K562 (cell line): ENCODE measurements around the gene BEND6. TPM values are rescaled to one million over a fixed set of nuclear protein-coding genes. Genes with fewer than 3 reads are reported as not detected.

Experiments used
- ATAC-seq: fragments of 200-7000 bp; cut with Tn5 transposase; 3 replicates; pipeline ENCODE4 v1.9.1; 2020; ENCODE audit warnings: moderate library complexity
- BruUV-seq: library from RNA; stranded (reverse); fragments of 400-500 nt; replicated peaks from 2 replicates; lab custom pipeline; 2021; lab: Mats Ljungman, UMichigan
- CTCF ChIA-PET: fragments of 300-600 bp; formaldehyde crosslinking; extraction: SDS; loops from one replicate; lab custom pipeline; 2021; ENCODE audit warnings: low intra/inter-chr PET ratio; lab: Yijun Ruan, JAX
- POLR2A ChIA-PET: fragments of 300-600, 350-650 bp; sonication (Branson Sonifier 250); formaldehyde crosslinking; extraction: SDS; loops from one replicate; lab custom pipeline; 2021; ENCODE audit warnings: antibody characterized with exemption, inconsistent platforms; lab: Yijun Ruan, JAX
- DNase-seq, 4 experiments: peaks; one replicate each; pipeline versions ENCODE4 v3.0.0 to v3.0.0-alpha.2; 2011 to 2018; ENCODE audit warnings: low spot score in 3 of 4, mixed read lengths in 3 of 4; ENCODE audit errors: extremely low read depth in 1 of 4
- FAIRE-seq: peaks from 2 replicates; lab custom pipeline; 2011; peaks lifted over from hg19 to GRCh38; lab: Jason Lieb, UNC
- H2AFZ ChIP-seq: 2 replicates; pipeline ENCODE4 v1.6.0; 2011; ENCODE audit warnings: low read depth, low read length, control low read depth, inconsistent platforms
- H3K27ac ChIP-seq: fragments of 200-600 bp; 3 replicates; pipeline ENCODE4 v1.8.0; 2011; ENCODE audit warnings: low read depth, mild to moderate bottlenecking, control low read depth, inconsistent platforms, low read length, moderate library complexity, mixed read lengths; ENCODE audit errors: extremely low read depth
- H3K27me3 ChIP-seq, 2 experiments: fragments of 300-600 bp in 1 of 2; 2 replicates in 1 of 2; 3 replicates in 1 of 2; pipeline versions ENCODE4 v1.6.0 to v1.8.0; 2011; ENCODE audit warnings: inconsistent platforms in 2 of 2, low read length in 2 of 2, mild to moderate bottlenecking in 1 of 2, mixed read lengths in 1 of 2, moderate library complexity in 1 of 2; ENCODE audit not compliant: control insufficient read depth in 2 of 2, insufficient read depth in 2 of 2
- H3K36me3 ChIP-seq: fragments of 300-600 bp; 3 replicates; pipeline ENCODE4 v1.8.0; 2011; ENCODE audit warnings: mild to moderate bottlenecking, low read length, inconsistent platforms; ENCODE audit not compliant: control insufficient read depth, insufficient read depth
- H3K4me1 ChIP-seq, 2 experiments: fragments of 200-600 bp in 1 of 2; replicated peaks in 1 of 2; 2 replicates in 1 of 2; 3 replicates in 1 of 2; pipeline versions ENCODE4 v1.5.1 to v1.8.0; 2011; ENCODE audit warnings: inconsistent platforms in 2 of 2, low read length in 2 of 2, mild to moderate bottlenecking in 1 of 2, mixed read lengths in 1 of 2, moderate library complexity in 1 of 2; ENCODE audit not compliant: control insufficient read depth in 2 of 2, insufficient read depth in 2 of 2
- H3K4me2 ChIP-seq: 2 replicates; pipeline ENCODE4 v1.6.1; 2011; ENCODE audit warnings: low read length, control low read depth, inconsistent platforms, mixed read lengths; ENCODE audit not compliant: insufficient read depth
- H3K4me3 ChIP-seq: fragments of 200-600 bp; sonication (generic), shearing (Covaris generic); 2 replicates; pipeline ENCODE4 v1.5.1; 2016; ENCODE audit warnings: control low read depth, inconsistent platforms
- H3K79me2 ChIP-seq: fragments of 200-600 bp; 3 replicates; pipeline ENCODE4 v1.8.0; 2011; ENCODE audit warnings: low read length, inconsistent platforms; ENCODE audit not compliant: control insufficient read depth, insufficient read depth
- H3K9ac ChIP-seq, 2 experiments: 2 replicates each; pipeline versions ENCODE4 v1.6.0 to v1.6.1; 2011; ENCODE audit warnings: low read depth in 2 of 2, low read length in 2 of 2, control low read depth in 1 of 2, inconsistent platforms in 1 of 2, mild to moderate bottlenecking in 1 of 2, mixed read lengths in 1 of 2; ENCODE audit not compliant: insufficient read depth in 1 of 2
- H3K9me1 ChIP-seq: one replicate; pipeline ENCODE4 v1.6.0; 2011; ENCODE audit warnings: inconsistent platforms, mild to moderate bottlenecking, low read length, moderate library complexity; ENCODE audit not compliant: control insufficient read depth, insufficient read depth
- H3K9me3 ChIP-seq: replicated peaks from 2 replicates; pipeline ENCODE4 v1.5.1; 2011; ENCODE audit warnings: low read depth, low read length, inconsistent platforms; ENCODE audit not compliant: control insufficient read depth, insufficient read depth
- H4K20me1 ChIP-seq: replicated peaks from 2 replicates; pipeline ENCODE4 v1.6.1; 2011; ENCODE audit warnings: low read length, inconsistent platforms, mixed read lengths; ENCODE audit not compliant: control insufficient read depth, insufficient read depth
- C11orf30 ChIP-seq: fragments of 450-650 bp; IDR thresholded peaks from 2 replicates; pipeline ENCODE4 v1.6.1; 2016; ENCODE audit warnings: low read depth, mild to moderate bottlenecking
- CREB3 ChIP-seq: fragments of 450-650 bp; conservative IDR thresholded peaks from 2 replicates; pipeline ENCODE4 v1.6.1; 2016; ENCODE audit warnings: missing genetic modification characterization, low read depth, mild to moderate bottlenecking, missing compliant biosample characterization, moderate library complexity
- ETS1 ChIP-seq: conservative IDR thresholded peaks from 2 replicates; pipeline ENCODE4 v1.6.1; 2011; ENCODE audit warnings: low read depth, mild to moderate bottlenecking, low read length; ENCODE audit not compliant: control insufficient read depth
- SPI1 ChIP-seq: IDR thresholded peaks from 2 replicates; pipeline ENCODE4 v1.6.1; 2011; ENCODE audit warnings: low read depth, low read length, control low read depth, borderline replicate concordance
- ZFPM2 ChIP-seq: fragments of 250-450 bp; sonication (Bioruptor Pico); IDR thresholded peaks from 2 replicates; pipeline ENCODE4 v1.5.1; 2022; ENCODE audit warnings: mild to moderate bottlenecking
- ZNF512 ChIP-seq: IDR thresholded peaks from 2 replicates; pipeline ENCODE4 v1.6.1; 2016; ENCODE audit warnings: missing genetic modification characterization, missing compliant biosample characterization
- ZNF655 ChIP-seq: fragments of 250-450 bp; sonication (Bioruptor Pico); IDR thresholded peaks from 2 replicates; pipeline ENCODE4 v1.5.0; 2021
- ZSCAN32 ChIP-seq: fragments of 450-650 bp; formaldehyde crosslinking; IDR thresholded peaks from 2 replicates; pipeline ENCODE4 v1.4.0; 2020; ENCODE audit warnings: mild to moderate bottlenecking, moderate library complexity
- WGBS: fragments of 100-300 bp; shearing (Covaris generic); methylation state at CpG from one replicate; pipeline ENCODE4 v1.1.6; 2016; ENCODE audit warnings: low coverage, mixed read lengths; ENCODE audit not compliant: insufficient coverage; ENCODE audit errors: missing lambda C conversion rate; 5-methylcytosine and 5-hydroxymethylcytosine counted together
- in situ Hi-C: fragments of 300-500 bp; cut with MboI; formaldehyde crosslinking; loops from 4 replicates; pipeline ENCODE4 v1.15.0; 2018; ENCODE audit warnings: inconsistent platforms, mixed read lengths
- intact Hi-C: fragments of 100-400 bp; cut with micrococcal nuclease; formaldehyde crosslinking; loops from 2 replicates; pipeline ENCODE4 v1.14.2; 2022
- polyA plus RNA-seq, 8 experiments: library from polyadenylated mRNA; depleted of rRNA in 4 of 8; stranded (reverse) in 5 of 8; unstranded in 3 of 8; fragments of >200 nt; fragmentation: Nextera tagmentation in 2 of 8; fragmentation: Illumina TruSeq in 1 of 8; extraction: Ambion mirVana in 2 of 8; extraction: Trizol in 1 of 8; gene quantifications; 2 replicates each; pipeline versions ENCODE4 v1.2.1 to v1.2.3, GENCODE V29; 2011 to 2014; ENCODE audit warnings: inconsistent platforms in 1 of 8, missing spikeins in 1 of 8
- total RNA-seq, 7 experiments: library from RNA; depleted of rRNA in 6 of 7; stranded (reverse); fragments of >200 nt in 6 of 7; fragmentation: Illumina TruSeq in 2 of 7; extraction: Trizol in 2 of 7; gene quantifications; 2 replicates each; pipeline versions ENCODE4 v1.2.1 to v1.2.3, GENCODE V29; 2011 to 2021; ENCODE audit warnings: low replicate concordance in 1 of 7

The BEND6 gene
- total and polyA plus RNA-seq, 9 of the 15 experiments (the other 6 are each of a cell fraction or from before 2014, with no cell fraction given) = 0.37 to 4.0 (median 1.1) TPM

- DNase-seq = no peak
- no TSS peak for BruUV-seq
- no peak overlapping the region for H3K9ac ChIP-seq
- ChIA-PET POLR2A (interaction anchor here (0.6 to 1.2 kb wide), 4 partner anchors 8 to 826 kb away, joined by 3 to 4 read pairs (median 3); no protein-coding TSS in a partner anchor), CTCF (no interaction called here)
- H3K4me1 ChIP-seq = no peaks in the 10 kb centered on the region
- H3K9me3 ChIP-seq = no peaks in the 10 kb centered on the region
- H3K4me3 ChIP-seq = no peak overlapping the region
- no peaks in the 10 kb centered on the region for H3K36me3 ChIP-seq
- H2AFZ ChIP-seq = no peak overlapping the region
- H4K20me1 ChIP-seq = no peaks in the 10 kb centered on the region
- H3K4me2 ChIP-seq = no peak overlapping the region
- H3K79me2 ChIP-seq = no peaks in the 10 kb centered on the region
- no peaks in the 10 kb centered on the region; a peak in 1 of 5 replicates for H3K27me3 ChIP-seq
- intact Hi-C loops (no loop called here), in situ Hi-C loops (no loop called here)
- TF ChIP-seq ZSCAN32 (CRISPR knock-in tag) = no peak
- no peak for TF ChIP-seq ZNF655 (CRISPR knock-in tag)
- TF ChIP-seq CREB3 (tag) = no peak
- TF ChIP-seq C11orf30 = no peak
- TF ChIP-seq ZFPM2 (CRISPR knock-in tag) = no peak
- no peak for TF ChIP-seq ZNF512 (tag)
- TF ChIP-seq SPI1 = peak; percentile 93
- no peak for TF ChIP-seq ETS1
- TF ChIP-seq, all 486 proteins: peak for 1
- ATAC-seq (peak; percentile 26; the same call in 2 of the 3 replicates), FAIRE-seq (no peak)
- no peaks in the 10 kb centered on the region for H3K9me1 ChIP-seq
- 27% methylated on average over 4 of the region's 4 CpGs for WGBS
- no peak overlapping the region for H3K27ac ChIP-seq
Measured at GRCh38 chr6:56927538-56928453, 27.1 kb upstream of the BEND6 start.
